ENCODE measurements around the gene CCL3.

DNA sequence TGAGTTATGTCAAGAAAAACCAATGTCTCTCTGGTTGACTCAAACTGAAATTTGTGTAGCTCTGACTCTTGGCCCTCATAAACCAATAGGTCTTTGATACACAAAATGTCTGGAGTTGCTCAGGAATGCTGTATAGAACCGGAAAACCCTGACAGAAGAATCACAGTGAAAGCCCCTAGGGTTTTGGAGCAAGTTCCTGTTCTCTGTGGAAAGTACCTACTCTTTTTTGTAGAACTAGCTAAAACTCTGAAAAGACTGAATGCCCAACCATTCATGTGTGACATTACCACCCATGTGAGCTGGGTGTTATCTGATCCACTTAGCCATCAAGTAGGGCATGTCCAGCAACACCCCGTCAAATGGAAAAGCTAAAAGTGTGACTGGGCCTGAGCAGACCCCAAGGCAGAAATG is 42.5 kb upstream of the CCL3 start:
- TF ChIP-seq NFIC (IDR thresholded peaks at IDR 0.05) (no peak), YY1 (IDR thresholded peaks at IDR 0.05; ENCODE audit: low read depth) (no peak), TEAD4 (IDR thresholded peaks at IDR 0.05) (no peak), CREB1 (IDR thresholded peaks at IDR 0.05; ENCODE audit: low read depth) (no peak), TCF12 (IDR thresholded peaks at IDR 0.05; ENCODE audit: low read depth) (no peak), EP300 (IDR thresholded peaks at IDR 0.05; ENCODE audit: borderline replicate concordance) (no peak), FOXM1 (IDR thresholded peaks at IDR 0.05; ENCODE audit: borderline replicate concordance, low read depth) (no peak), TAF1 (IDR thresholded peaks at IDR 0.05; ENCODE audit: low read depth) (no peak), EGR1 (IDR thresholded peaks at IDR 0.05) (no peak), RAD21 (IDR thresholded peaks at IDR 0.05; ENCODE audit: low read depth) (no peak)
- TF ChIP-seq, protein P1, sequence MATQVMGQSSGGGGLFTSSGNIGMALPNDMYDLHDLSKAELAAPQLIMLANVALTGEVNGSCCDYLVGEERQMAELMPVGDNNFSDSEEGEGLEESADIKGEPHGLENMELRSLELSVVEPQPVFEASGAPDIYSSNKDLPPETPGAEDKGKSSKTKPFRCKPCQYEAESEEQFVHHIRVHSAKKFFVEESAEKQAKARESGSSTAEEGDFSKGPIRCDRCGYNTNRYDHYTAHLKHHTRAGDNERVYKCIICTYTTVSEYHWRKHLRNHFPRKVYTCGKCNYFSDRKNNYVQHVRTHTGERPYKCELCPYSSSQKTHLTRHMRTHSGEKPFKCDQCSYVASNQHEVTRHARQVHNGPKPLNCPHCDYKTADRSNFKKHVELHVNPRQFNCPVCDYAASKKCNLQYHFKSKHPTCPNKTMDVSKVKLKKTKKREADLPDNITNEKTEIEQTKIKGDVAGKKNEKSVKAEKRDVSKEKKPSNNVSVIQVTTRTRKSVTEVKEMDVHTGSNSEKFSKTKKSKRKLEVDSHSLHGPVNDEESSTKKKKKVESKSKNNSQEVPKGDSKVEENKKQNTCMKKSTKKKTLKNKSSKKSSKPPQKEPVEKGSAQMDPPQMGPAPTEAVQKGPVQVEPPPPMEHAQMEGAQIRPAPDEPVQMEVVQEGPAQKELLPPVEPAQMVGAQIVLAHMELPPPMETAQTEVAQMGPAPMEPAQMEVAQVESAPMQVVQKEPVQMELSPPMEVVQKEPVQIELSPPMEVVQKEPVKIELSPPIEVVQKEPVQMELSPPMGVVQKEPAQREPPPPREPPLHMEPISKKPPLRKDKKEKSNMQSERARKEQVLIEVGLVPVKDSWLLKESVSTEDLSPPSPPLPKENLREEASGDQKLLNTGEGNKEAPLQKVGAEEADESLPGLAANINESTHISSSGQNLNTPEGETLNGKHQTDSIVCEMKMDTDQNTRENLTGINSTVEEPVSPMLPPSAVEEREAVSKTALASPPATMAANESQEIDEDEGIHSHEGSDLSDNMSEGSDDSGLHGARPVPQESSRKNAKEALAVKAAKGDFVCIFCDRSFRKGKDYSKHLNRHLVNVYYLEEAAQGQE (IDR thresholded peaks at IDR 0.05; ENCODE audit: low read depth) = no peak
